T1000 (cell line): ENCODE data around the gene ADGRB2.

Source experiments
- DNase-seq: peaks from one replicate; lab custom pipeline; 2025; ENCODE audit warnings: mixed read lengths; lab: John Stamatoyannopoulos, UW

The ADGRB2 gene

GRCh38 chr1:31764312-31765040 is at the start of gene ADGRB2:
ADGRB2 (minus strand) TSS chr1:31764340; CDS start chr1:31757221, 7,119 bp downstream.
- DNase-seq, result no peak

GRCh38 chr1:31812158-31812829 is 48.2 kb upstream of the ADGRB2 start:
- no peak for DNase-seq

- DNase-seq, result peak; percentile 12
These were observed 47.5 kb upstream of the ADGRB2 start for GRCh38 chr1:31811605-31812004.

GRCh38 chr1:31809698-31810097 is 45.6 kb upstream of the ADGRB2 start:
- DNase-seq, result no peak

- DNase-seq, result no peak
These were observed 43.3 kb upstream of the ADGRB2 start for GRCh38 chr1:31807273-31808048.

- no peak for DNase-seq
These were observed 41.2 kb upstream of the ADGRB2 start for GRCh38 chr1:31805318-31805717.

- no peak for DNase-seq
These were observed 40.0 kb upstream of the ADGRB2 start for GRCh38 chr1:31804098-31804497.

- no peak for DNase-seq
These were observed 39.5 kb upstream of the ADGRB2 start for GRCh38 chr1:31803610-31804009.

GRCh38 chr1:31802190-31803150 is 38.3 kb upstream of the ADGRB2 start:
- DNase-seq, result no peak

GRCh38 chr1:31801458-31801857 is 37.3 kb upstream of the ADGRB2 start:
- DNase-seq, result no peak

GRCh38 chr1:31800674-31800967 is 36.5 kb upstream of the ADGRB2 start:
- no peak for DNase-seq

GRCh38 chr1:31799895-31800673 is 35.9 kb upstream of the ADGRB2 start:
- DNase-seq, result no peak

- no peak for DNase-seq
These were observed 35.2 kb upstream of the ADGRB2 start for GRCh38 chr1:31799196-31799894.

GRCh38 chr1:31798433-31799195 is 34.5 kb upstream of the ADGRB2 start:
- DNase-seq, result peak; percentile 56

GRCh38 chr1:31798086-31798432 is 33.9 kb upstream of the ADGRB2 start:
- no peak for DNase-seq

- DNase-seq, result no peak
These were observed 33.1 kb upstream of the ADGRB2 start for GRCh38 chr1:31797216-31797615.

GRCh38 chr1:31796707-31797106 is 32.6 kb upstream of the ADGRB2 start:
- no peak for DNase-seq

- peak; percentile 74 for DNase-seq
These were observed 31.9 kb upstream of the ADGRB2 start for GRCh38 chr1:31795801-31796621.
